ENCODE data around the gene PLEKHD1. TPM values are rescaled to one million over a fixed set of nuclear protein-coding genes. Genes with fewer than 3 reads are reported as not detected.
A peak's percentile ranks its signal among the peaks of the same experiment; 100 is the strongest.

The PLEKHD1 gene
- total RNA-seq, 5 donors from 2014 or later (not counting 1 experiment from before 2014, with no cell fraction given): 0.28 to 0.61 (median 0.44) TPM

GRCh38 chr14:69559581-69560011 is 75.1 kb downstream of the PLEKHD1 start:
- H3K9me3 ChIP-seq: no peaks in the 10 kb centered on the region
- H3K4me3 ChIP-seq (ENCODE audit: control insufficient read depth in 1 of 2, extremely low read depth in 1 of 2, low read length in 1 of 2): no peak overlapping the region
- ATAC-seq (replicated peaks in 1 of 4) (no peak), DNase-seq (no peak)
- Mint-ChIP-seq H3K4me1 (no peaks in the 10 kb centered on the region), H3K27me3 (peaks cover 30 to 35% of the 10 kb centered on the region in 2 donors), H3K4me3 (no peak overlapping the region), H3K36me3 (no peaks in the 10 kb centered on the region), H3K27ac (no peak overlapping the region), H3K9me3 (no peaks in the 10 kb centered on the region)
- no peak overlapping the region for H3K27ac ChIP-seq (ENCODE audit: low read length)
- ChIA-PET POLR2A (no interaction called here), CTCF (interaction anchor here in 1 of 2 donors (0.5 to 0.6 kb wide), 2 partner anchors 42 to 171 kb away, joined by 3 to 4 read pairs; no protein-coding TSS in a partner anchor)
- 38% methylated on average over 6 of the region's 6 CpGs for WGBS (ENCODE audit: insufficient coverage)
- peaks cover 0 to 30% of the 10 kb centered on the region in 2 experiments for H3K27me3 ChIP-seq (replicated peaks in 1 of 2; ENCODE audit: control insufficient read depth in 2 of 2, extremely low read depth in 1 of 2, insufficient read depth in 2 of 2, low read length in 1 of 2)
- no peaks in the 10 kb centered on the region for H3K4me1 ChIP-seq (ENCODE audit: control insufficient read depth in 1 of 2, extremely low read depth in 1 of 2, insufficient read depth in 2 of 2, low read length in 2 of 2)
- no peaks in the 10 kb centered on the region for H3K36me3 ChIP-seq (ENCODE audit: control insufficient read depth in 2 of 2, extremely low read depth in 1 of 2, insufficient read depth in 1 of 2, low read length in 1 of 2)

- CTCF ChIA-PET: no interaction called here
- peaks cover 0 to 26% of the 10 kb centered on the region in 2 experiments for H3K27me3 ChIP-seq (replicated peaks in 1 of 2; ENCODE audit: control insufficient read depth in 2 of 2, extremely low read depth in 1 of 2, insufficient read depth in 2 of 2, low read length in 1 of 2)
- H3K4me3 ChIP-seq (ENCODE audit: control insufficient read depth in 1 of 2, extremely low read depth in 1 of 2, low read length in 1 of 2): no peak overlapping the region
- Mint-ChIP-seq H3K27ac (no peak overlapping the region), H3K9me3 (no peaks in the 10 kb centered on the region), H3K4me1 (no peaks in the 10 kb centered on the region), H3K4me3 (no peak overlapping the region), H3K36me3 (no peaks in the 10 kb centered on the region), H3K27me3 (peaks cover 41 to 45% of the 10 kb centered on the region in 2 donors)
- H3K27ac ChIP-seq (ENCODE audit: low read length): no peak overlapping the region
- H3K4me1 ChIP-seq (ENCODE audit: control insufficient read depth in 1 of 2, extremely low read depth in 1 of 2, insufficient read depth in 2 of 2, low read length in 2 of 2): no peaks in the 10 kb centered on the region
- no peaks in the 10 kb centered on the region for H3K9me3 ChIP-seq
- H3K36me3 ChIP-seq (ENCODE audit: control insufficient read depth in 2 of 2, extremely low read depth in 1 of 2, insufficient read depth in 1 of 2, low read length in 1 of 2): no peaks in the 10 kb centered on the region
- POLR2A ChIA-PET: no interaction called here
- ATAC-seq (replicated peaks in 1 of 4) (no peak), DNase-seq (no peak)
- 83% methylated on average over 7 of the region's 7 CpGs for WGBS (ENCODE audit: insufficient coverage)
Measured at GRCh38 chr14:69560826-69561225, 76.3 kb downstream of the PLEKHD1 start.

- Histone ChIP-seq H3K4me3 (ENCODE audit: control insufficient read depth in 1 of 2, extremely low read depth in 1 of 2, low read length in 1 of 2) (no peak overlapping the region), H3K9me3 (no peaks in the 10 kb centered on the region), H3K4me1 (ENCODE audit: control insufficient read depth in 1 of 2, extremely low read depth in 1 of 2, insufficient read depth in 2 of 2, low read length in 2 of 2) (no peaks in the 10 kb centered on the region), H3K27me3 (replicated peaks in 1 of 2; ENCODE audit: control insufficient read depth in 2 of 2, extremely low read depth in 1 of 2, insufficient read depth in 2 of 2, low read length in 1 of 2) (peaks cover 0 to 31% of the 10 kb centered on the region in 2 experiments), H3K36me3 (ENCODE audit: control insufficient read depth in 2 of 2, extremely low read depth in 1 of 2, insufficient read depth in 1 of 2, low read length in 1 of 2) (no peaks in the 10 kb centered on the region), H3K27ac (ENCODE audit: low read length) (no peak overlapping the region)
- Mint-ChIP-seq H3K4me1 (no peaks in the 10 kb centered on the region), H3K4me3 (no peak overlapping the region), H3K9me3 (no peaks in the 10 kb centered on the region), H3K27ac (no peak overlapping the region), H3K27me3 (peaks cover 45 to 55% of the 10 kb centered on the region in 2 donors), H3K36me3 (no peaks in the 10 kb centered on the region)
- no peak for ATAC-seq (replicated peaks in 1 of 4)
- DNase-seq: no peak
- ChIA-PET CTCF (no interaction called here), POLR2A (no interaction called here)
Measured at GRCh38 chr14:69561893-69562292, 77.4 kb downstream of the PLEKHD1 start.

- H3K4me3 ChIP-seq (ENCODE audit: control insufficient read depth in 1 of 2, extremely low read depth in 1 of 2, low read length in 1 of 2): no peak overlapping the region
- ChIA-PET POLR2A (no interaction called here), CTCF (interaction anchor here in 1 of 2 donors (0.6 kb wide), 1 partner anchor 1489 kb away, joined by 5 read pairs; no protein-coding TSS in a partner anchor)
- no peak overlapping the region for H3K27ac ChIP-seq (ENCODE audit: low read length)
- 67% methylated on average over 1 of the region's 5 CpGs for WGBS (ENCODE audit: insufficient coverage)
- Mint-ChIP-seq H3K4me3 (no peak overlapping the region), H3K36me3 (no peaks in the 10 kb centered on the region), H3K27ac (no peak overlapping the region), H3K4me1 (peaks cover 0 to 6% (median 2%) of the 10 kb centered on the region in 3 donors), H3K27me3 (peaks cover 62% of the 10 kb centered on the region in 2 donors), H3K9me3 (no peaks in the 10 kb centered on the region)
- no peaks in the 10 kb centered on the region for H3K9me3 ChIP-seq
- DNase-seq (no peak), ATAC-seq (replicated peaks in 1 of 4) (no peak)
- peaks cover 0 to 8% of the 10 kb centered on the region in 2 experiments for H3K4me1 ChIP-seq (ENCODE audit: control insufficient read depth in 1 of 2, extremely low read depth in 1 of 2, insufficient read depth in 2 of 2, low read length in 2 of 2)
- H3K27me3 ChIP-seq (replicated peaks in 1 of 2; ENCODE audit: control insufficient read depth in 2 of 2, extremely low read depth in 1 of 2, insufficient read depth in 2 of 2, low read length in 1 of 2): peaks cover 22 to 35% of the 10 kb centered on the region in 2 experiments
- H3K36me3 ChIP-seq (ENCODE audit: control insufficient read depth in 2 of 2, extremely low read depth in 1 of 2, insufficient read depth in 1 of 2, low read length in 1 of 2): no peaks in the 10 kb centered on the region
Measured at GRCh38 chr14:69567563-69567962, 83.0 kb downstream of the PLEKHD1 start.

- DNase-seq (no peak), ATAC-seq (replicated peaks in 1 of 4) (no peak)
- Mint-ChIP-seq H3K4me3 (no peak overlapping the region), H3K9me3 (no peaks in the 10 kb centered on the region), H3K27me3 (peaks cover 62 to 69% of the 10 kb centered on the region in 2 donors), H3K36me3 (no peaks in the 10 kb centered on the region), H3K27ac (no peak overlapping the region), H3K4me1 (peaks cover 11 to 20% (median 14%) of the 10 kb centered on the region in 3 donors)
- 25% methylated on average over 1 of the region's 2 CpGs for WGBS (ENCODE audit: insufficient coverage)
- no peaks in the 10 kb centered on the region for H3K36me3 ChIP-seq (ENCODE audit: control insufficient read depth in 2 of 2, extremely low read depth in 1 of 2, insufficient read depth in 1 of 2, low read length in 1 of 2)
- H3K9me3 ChIP-seq: no peaks in the 10 kb centered on the region
- H3K27ac ChIP-seq (ENCODE audit: low read length): no peak overlapping the region
- peaks cover 2 to 27% of the 10 kb centered on the region in 2 experiments for H3K4me1 ChIP-seq (ENCODE audit: control insufficient read depth in 1 of 2, extremely low read depth in 1 of 2, insufficient read depth in 2 of 2, low read length in 2 of 2)
- POLR2A ChIA-PET: no interaction called here
- no peak overlapping the region for H3K4me3 ChIP-seq (ENCODE audit: control insufficient read depth in 1 of 2, extremely low read depth in 1 of 2, low read length in 1 of 2)
- CTCF ChIA-PET: interaction anchor here (0.5 to 0.7 kb wide), 2 partner anchors 54 to 635 kb away, joined by 3 read pairs; no protein-coding TSS in a partner anchor
- H3K27me3 ChIP-seq (replicated peaks in 1 of 2; ENCODE audit: control insufficient read depth in 2 of 2, extremely low read depth in 1 of 2, insufficient read depth in 2 of 2, low read length in 1 of 2): peaks cover 24 to 49% of the 10 kb centered on the region in 2 experiments
Measured at GRCh38 chr14:69569859-69570258, 85.3 kb downstream of the PLEKHD1 start.

GRCh38 chr14:69570836-69571330 is 86.4 kb downstream of the PLEKHD1 start:
- ATAC-seq (replicated peaks in 1 of 4): no peak
- Mint-ChIP-seq H3K27ac (no peak overlapping the region), H3K27me3 (peaks cover 58 to 67% of the 10 kb centered on the region in 2 donors), H3K4me1 (peaks cover 12 to 20% (median 14%) of the 10 kb centered on the region in 3 donors), H3K9me3 (no peaks in the 10 kb centered on the region), H3K36me3 (no peaks in the 10 kb centered on the region), H3K4me3 (peak overlapping the region in 2 of 3 donors; percentile 13 to 61)
- Histone ChIP-seq H3K9me3 (no peaks in the 10 kb centered on the region), H3K4me3 (ENCODE audit: control insufficient read depth in 1 of 2, extremely low read depth in 1 of 2, low read length in 1 of 2) (no peak overlapping the region), H3K36me3 (ENCODE audit: control insufficient read depth in 2 of 2, extremely low read depth in 1 of 2, insufficient read depth in 1 of 2, low read length in 1 of 2) (no peaks in the 10 kb centered on the region), H3K4me1 (ENCODE audit: control insufficient read depth in 1 of 2, extremely low read depth in 1 of 2, insufficient read depth in 2 of 2, low read length in 2 of 2) (peaks cover 2 to 27% of the 10 kb centered on the region in 2 experiments), H3K27ac (ENCODE audit: low read length) (no peak overlapping the region), H3K27me3 (replicated peaks in 1 of 2; ENCODE audit: control insufficient read depth in 2 of 2, extremely low read depth in 1 of 2, insufficient read depth in 2 of 2, low read length in 1 of 2) (peaks cover 27 to 54% of the 10 kb centered on the region in 2 experiments)
- ChIA-PET POLR2A (no interaction called here), CTCF (no interaction called here)
- WGBS (ENCODE audit: insufficient coverage): 82% methylated on average over 3 of the region's 7 CpGs
- no peak for DNase-seq
